CD4-positive, alpha-beta T cell treated with Interferon gamma for 1 hour (primary cell): Measurements from ENCODE around the gene OLFML2B.

Experiments
- DNase-seq: peaks from one replicate; pipeline ENCODE4 v3.0.0-alpha.2; 2020

Gene OLFML2B

DNA sequence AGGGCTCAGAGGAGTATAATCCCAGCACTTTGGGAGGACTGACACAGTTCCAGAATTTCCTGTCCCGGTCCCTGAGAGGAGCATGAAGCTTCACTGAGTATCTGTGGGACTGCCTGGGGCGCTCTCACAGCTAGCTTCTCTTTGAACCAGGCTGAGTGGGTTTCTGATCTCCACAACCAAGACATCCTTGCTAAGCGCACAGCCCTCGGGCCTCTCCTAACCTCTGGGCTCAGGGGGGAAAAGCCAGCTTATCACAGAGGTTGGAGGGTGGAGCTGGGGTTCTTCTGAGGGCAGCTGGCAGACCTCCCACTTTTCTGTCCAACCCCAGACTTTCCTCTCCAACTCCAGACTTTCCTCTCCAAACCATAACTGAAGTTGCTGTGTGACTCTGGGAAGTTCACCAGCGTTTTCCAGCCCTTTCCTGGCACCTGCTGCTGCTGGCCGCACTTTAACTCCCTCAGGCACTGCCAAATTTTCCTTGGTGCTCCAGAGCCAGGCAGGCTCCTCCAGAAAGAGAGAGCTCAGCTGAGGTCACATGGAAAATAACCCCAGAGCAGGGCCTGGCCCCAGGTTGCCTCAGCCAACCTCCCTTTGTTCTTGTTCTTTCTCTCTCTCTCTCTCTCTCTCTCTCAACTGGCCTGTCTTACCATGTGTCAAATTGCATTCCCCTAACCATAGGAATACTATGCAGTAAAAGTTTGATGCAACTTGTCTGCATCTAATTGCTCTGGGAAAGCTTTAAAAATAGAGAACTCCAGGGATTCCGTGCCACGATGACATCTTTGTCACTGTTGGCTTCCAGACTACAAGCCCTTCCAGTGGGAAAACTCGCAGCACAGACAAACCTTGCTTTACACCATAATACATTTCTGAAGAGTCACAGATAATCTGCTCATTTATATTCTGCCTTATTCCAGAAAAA is 49.5 kb downstream of the OLFML2B start:
- no peak for DNase-seq

DNA sequence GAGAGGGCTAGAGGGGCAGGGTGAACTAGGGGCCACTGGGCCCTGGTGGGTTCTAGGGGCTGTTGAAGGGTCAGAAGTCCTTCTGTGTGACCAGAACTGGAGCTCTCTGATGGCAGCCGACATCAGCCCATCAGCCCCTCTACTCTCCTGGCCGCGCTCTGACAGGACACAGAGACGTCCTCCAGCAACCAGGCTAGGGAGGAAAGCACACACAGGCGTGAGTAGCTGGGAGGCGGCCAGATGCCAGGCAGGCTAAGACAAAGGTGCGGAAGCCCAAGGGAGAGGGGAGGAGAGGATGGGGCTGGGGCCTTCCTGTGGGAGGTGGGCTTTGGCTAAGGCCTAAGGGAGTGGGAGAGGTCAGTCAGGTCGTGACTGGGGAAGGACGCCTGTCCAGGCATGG is 50.8 kb downstream of the OLFML2B start:
- no peak for DNase-seq

DNA sequence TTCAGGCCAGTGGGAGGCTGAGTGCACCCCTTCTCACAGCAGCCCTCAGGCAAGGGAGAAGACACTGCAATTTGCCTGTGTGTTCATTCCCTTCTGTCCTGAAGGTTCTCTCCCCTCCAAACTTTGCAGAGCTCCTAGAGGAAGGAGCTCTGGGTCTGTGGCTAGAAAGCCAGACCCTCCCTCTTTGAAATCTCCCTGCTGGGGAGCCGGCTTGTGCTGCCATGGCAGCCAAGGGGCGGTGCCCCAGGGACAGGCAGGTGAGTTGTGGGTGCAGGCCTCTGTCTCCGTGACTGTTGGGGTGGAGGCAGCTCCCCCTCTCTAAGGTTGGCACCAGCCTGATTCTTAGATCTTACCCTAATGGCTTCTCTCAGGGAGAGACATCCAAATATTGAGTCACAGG is 53.0 kb downstream of the OLFML2B start:
- no peak for DNase-seq

DNA sequence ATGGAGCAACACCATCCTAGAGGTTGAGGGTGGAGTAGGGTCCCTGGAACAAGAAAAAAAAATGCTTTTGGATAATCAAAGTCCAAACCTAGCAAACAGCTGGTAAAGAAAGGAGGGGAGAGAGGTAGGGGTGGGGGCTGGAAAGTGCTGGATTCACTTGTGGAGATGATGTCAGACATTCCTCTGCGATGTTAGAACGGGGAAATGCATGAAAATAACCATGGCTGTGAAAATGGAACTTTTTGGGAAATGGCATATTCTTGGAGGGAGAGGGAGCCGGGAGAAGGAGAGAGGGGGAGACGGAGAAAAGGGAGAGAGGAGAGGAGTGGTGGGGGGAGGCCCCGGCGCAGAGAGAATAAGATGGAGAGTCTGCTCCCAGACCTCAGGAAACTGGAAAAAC is 53.6 kb downstream of the OLFML2B start:
- no peak for DNase-seq

DNA sequence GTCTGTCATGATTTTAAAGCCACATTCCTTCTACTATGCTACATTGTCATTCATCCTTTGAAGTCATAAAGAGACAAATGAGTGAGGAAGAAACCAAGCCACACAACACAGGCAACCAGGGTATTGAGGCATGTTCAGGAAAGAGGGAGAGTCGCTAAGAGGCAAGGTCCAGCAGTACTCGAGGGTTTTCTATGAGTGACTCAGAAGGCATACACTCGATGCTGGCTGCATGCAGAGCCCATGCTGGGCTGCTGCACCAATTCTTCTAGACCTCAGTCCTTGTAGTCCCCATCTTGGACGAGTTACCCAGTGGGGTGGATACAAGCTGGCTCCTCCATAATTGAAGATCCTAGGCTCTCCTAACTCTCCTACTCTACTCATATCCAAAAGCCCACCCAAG is 57.6 kb downstream of the OLFML2B start:
- DNase-seq, result no peak

DNA sequence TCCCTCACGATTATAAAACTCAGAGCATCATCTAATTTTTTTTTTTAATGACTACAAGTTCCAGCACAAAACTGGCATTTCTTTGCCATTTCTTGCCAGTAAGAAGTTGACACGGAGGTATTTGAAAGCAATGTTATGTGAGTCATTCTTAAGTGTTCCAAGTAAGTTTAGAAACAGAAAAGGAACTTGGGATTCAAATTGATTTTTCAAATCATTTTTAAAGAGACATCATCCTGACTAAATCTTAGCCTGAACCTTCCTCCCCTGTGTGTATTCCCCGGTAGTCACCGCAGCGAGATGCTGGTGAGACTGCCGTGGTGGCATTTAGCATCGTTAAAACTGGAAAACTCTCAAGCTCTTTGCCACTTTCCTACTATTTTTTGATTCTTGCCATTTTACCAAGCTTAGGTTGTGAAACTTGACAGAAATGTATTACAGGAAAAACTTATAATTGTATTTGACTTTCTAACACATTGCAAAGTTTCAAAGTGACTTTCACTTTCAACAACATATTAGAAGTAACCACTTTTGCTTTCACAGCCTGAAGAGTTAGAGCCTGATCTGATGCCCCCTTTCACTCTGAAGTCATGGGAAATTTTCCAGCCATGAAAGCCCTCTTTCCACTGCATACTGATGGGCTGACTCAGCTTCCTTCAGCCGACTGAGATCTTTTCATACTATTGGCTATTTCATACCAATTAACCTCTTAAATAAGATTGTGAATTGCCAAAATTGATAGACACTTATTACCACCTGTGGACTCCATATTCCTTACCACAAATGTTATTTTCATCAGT is 61.4 kb downstream of the OLFML2B start:
- DNase-seq, result no peak

DNA sequence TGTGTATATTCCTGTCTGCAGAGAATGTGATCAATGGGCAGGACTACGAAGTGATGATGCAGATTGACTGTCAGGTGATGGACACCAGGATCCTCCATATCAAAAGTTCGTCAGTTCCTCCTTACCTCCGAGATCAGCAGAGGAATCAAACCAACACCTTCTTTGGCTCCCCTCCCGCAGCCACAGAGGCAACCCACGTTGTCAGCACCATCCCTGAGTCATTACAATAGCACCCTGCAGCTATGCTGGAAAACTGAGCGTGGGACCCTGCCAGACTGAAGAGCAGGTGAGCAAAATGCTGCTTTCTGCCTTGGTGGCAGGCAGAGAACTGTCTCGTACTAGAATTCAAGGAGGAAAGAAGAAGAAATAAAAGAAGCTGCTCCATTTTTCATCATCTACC is 65.2 kb downstream of the OLFML2B start:
- DNase-seq, result no peak

DNA sequence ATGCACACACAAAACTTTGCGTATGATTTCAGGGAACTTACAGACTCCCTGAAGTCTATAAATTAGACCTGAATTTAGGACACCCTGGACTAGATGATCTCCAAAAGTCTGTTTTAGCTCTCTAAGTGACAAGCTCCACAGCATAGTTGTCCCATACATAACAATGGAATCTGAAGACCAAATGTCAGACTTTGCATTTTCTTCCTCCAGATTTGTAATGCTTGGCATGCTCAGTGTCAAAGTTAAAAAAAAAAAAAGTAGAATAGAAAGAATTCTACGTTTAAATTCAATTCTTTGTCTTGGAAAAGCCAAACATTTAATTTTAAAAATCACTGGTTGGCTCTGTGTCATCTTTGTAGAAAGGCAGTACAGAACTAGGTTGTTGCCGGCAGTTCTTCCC is 66.7 kb downstream of the OLFML2B start:
- no peak for DNase-seq

DNA sequence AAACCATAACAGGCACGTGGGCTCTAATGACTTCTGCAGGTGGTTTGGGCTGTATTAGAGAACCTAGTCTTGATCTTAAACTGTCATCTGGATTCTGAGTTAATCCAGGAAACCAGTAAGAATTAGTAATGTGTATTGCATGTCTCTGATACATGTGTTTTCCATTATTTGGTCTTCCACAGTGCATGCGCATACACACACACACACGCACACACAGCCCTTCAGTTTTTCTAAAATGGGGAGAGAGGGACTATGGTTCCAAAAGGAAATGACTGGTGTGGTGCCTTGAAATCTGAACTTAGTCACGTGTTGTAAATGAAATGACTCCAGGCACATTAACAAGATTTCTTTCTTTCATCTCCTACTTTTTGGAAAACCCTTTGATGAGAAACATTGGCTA is 67.6 kb downstream of the OLFML2B start:
- no peak for DNase-seq

DNA sequence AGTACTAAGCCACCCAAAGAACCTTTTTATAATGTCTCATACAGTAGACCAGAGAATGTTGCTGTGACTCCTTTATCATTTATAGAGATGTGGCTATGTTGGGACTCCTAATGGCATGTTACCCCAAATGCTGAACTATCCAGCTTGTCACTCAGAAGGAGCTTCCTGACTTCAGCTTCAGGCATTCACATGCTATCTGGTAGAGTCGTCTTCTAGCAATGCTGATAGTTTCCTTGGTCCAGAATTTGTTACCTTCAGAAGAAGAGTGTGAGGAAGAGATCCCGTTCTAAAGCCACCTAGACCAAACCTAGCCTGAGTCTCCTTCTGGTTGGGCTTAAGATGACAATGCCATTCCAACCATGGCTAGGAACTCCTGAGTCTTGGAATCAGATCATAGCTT is 68.1 kb downstream of the OLFML2B start:
- no peak for DNase-seq

DNA sequence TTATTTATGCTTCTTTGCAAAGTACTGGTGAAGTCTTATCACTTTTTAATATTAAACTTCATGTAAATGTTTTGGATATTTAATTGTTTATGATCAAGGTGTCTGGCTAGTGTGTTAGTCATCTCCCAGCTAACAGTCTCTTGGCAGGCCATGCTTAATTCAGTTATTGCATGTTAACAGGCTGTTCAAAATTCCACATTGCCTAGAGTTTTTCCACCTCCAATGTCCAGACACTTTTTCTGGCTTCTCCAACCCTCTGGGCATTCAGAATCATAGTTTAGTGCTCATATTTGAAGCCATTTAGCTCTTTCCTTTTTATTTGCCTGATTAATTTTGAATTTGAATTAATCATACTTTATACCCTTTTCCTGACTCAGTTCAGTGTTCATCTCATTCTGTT is 69.2 kb downstream of the OLFML2B start:
- DNase-seq, result no peak

DNA sequence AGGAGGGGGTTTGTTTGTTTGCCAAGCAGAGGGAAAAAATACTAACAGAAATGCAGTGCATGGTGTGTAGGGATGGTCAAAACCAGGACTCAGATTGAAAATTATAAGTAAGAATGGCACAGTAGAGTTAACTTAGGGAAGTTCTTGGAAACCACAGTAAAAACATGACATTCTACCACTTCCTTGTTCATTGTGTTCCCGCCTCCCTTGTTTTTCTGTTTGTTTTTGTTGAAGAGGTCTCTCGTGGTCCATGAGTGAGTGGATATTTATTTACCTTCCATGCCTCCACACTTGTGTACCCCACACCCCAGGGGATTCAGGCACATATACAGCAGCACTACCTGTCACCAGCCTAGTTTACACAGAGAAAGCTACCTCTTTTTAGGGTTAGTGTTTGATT is 69.6 kb downstream of the OLFML2B start:
- DNase-seq, result no peak

DNA sequence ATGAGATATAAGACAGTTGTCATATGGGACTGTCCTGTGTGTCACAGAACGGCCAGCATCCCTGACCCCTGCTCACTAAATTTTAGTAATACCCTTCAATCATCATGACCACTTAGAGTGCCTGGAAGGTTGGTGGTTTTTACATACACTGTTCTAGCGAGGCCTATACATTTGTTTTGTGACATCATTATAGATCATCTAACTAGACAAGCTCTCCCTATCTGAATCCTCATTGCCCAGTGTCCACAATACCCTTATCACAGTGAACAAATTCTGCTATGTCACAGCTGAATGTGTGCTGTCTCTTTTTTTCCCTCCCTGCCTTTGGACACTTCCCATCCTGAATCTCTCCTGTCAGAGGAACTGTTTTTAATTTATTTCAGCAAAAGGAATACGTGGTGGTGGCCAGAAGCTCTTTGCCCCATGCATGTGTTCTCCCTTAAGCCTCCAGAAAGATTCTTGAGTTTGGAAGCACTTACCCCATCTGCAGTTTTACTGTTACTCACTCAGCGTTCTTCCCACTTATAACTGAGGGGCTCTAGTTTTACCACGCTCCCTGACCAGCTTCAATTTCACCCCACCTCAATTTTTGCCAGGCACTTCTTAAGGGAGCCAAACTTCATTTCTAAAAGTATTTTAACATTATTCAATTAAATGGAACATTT is 70.3 kb downstream of the OLFML2B start:
- DNase-seq, result no peak

DNA sequence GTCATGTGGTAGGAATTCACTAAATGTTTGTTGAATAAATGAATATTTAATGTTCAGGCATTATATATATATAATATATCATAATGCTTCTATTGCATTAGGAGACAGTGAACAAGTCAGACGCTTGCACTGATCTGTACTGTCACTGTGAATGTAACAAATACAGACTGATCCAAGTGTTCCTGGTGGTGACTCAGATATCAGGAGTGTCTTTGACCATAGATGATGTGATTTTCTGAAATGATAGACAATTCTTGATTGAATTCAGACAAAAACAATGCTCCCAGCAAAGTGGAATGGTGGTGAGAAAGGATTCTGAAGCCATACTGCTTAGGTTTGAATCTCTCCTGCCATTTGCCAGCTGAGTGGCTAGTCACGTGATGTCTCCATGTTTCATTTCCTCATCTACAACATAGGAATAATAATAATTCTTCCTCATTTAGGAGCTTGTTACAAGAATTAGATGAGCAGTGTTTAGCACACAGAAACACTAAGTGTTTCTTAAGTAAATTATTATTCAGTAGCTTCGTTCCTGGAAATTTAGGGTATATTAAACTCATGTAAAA is 71.0 kb downstream of the OLFML2B start:
- DNase-seq, result no peak

DNA sequence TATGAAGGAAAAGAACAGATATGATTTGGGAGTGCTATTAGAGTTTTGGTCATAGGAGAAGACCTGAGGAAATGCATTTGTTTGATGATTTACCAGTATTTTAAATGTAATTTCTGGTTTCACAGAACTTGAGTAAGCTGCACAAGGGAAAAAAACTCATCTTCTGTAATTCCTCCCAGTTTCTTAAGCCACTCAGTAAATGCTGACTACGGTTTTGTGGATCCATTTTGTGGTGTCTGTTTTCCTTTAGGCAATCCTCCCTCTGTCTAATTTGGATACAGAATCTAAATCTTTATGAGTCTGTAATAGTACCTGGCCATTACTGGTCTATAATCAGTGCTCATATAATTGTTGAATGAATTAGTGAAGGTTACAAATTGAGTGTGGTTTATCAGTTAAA is 72.0 kb downstream of the OLFML2B start:
- DNase-seq, result no peak

DNA sequence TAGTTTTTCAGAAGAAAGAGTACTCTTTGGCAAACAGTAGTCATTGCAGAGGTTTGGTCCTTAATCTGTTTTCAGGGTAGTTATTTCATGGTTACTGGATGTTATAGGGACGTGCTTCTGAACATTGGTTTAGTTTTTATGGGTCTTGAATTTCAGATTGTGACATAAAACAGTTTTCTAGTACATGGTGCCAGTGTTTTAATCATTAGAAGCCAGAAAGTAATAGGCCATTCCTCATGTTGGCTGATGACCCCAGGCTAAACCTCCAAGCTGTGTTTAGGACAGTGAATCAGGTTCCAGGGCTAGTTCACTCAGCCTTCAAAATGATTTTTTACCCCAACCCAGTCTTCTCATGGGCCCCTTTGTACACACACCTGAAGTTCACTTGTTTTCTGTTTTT is 73.3 kb downstream of the OLFML2B start:
- DNase-seq, result no peak

DNA sequence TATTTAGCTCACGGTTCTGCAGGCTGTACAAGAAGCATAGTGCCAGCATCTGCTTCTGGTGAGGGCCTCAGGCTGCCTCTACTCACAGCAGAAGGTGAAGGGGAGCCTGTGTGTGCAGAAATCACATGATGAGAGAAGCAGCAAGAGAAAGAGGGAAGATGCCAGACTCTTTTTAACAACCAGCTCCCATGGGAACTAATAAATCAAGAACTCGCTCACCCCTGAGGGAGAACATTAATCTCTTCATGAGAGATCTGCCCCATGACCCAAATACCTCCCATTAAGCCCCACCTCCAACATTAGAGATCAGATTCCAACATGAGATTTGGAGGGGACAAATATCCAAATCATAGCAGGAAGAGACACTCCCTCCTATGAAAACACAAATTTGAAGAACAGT is 74.1 kb downstream of the OLFML2B start:
- DNase-seq, result no peak

DNA sequence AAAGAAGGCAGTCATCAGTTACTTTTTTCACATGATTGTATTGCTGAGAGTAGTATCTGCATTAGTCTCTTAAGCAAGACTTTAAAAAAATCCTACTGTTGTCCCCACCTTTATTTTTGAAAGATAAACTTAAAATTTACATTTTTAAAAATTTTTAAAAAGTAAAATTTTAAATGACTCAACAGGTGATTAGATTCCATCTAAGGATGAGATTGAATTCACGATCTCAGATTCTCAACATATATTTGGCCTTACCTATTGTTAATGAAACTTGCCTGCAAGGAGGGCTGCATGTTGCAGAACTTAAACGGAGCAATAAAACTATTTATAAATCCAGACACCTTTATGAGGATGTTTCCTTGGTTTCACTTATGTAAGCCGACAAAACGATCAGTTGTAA is 75.2 kb downstream of the OLFML2B start:
- no peak for DNase-seq

DNA sequence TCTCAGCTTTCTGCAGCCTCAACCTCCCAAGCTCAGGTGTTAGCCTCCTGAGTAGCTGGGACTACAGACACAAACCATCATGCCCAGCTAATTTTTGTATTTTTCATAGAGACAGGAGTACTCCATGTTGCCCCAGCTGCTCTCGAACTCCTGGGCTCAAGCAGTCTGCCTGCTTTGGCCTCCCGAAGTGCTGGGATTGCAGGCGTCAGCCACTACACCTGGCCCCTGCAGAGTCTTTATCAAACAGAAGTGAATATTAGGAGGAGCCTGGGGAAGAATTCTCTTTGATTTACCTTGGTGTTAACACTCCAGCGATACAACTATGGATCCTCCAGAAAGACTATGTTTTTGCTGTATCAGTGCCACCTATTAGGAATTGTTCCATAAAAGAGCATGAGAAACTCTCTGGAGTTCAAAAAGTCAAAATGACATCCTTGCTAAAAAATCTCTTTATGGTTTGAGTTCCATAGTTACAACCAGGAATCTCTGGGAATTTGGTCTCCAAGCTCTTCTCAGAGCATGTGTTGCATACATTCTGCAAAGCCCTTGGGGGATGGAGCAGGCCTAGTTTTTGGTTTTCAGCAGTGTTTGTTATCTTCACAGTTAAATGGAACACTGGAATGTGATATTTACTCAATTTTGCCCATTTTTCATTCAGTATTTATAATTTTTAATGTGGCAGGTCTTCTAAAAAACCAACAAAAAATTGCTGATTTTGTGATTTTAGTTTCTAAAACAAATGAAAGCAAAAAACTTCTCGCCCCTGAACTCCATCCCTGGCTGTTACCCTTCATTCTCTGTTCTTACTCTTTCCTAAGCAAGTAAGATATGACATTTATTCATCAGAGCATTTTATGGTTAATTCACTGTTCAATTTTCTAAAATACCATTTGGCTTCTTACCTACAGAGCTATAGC is 77.3 kb downstream of the OLFML2B start:
- no peak for DNase-seq

DNA sequence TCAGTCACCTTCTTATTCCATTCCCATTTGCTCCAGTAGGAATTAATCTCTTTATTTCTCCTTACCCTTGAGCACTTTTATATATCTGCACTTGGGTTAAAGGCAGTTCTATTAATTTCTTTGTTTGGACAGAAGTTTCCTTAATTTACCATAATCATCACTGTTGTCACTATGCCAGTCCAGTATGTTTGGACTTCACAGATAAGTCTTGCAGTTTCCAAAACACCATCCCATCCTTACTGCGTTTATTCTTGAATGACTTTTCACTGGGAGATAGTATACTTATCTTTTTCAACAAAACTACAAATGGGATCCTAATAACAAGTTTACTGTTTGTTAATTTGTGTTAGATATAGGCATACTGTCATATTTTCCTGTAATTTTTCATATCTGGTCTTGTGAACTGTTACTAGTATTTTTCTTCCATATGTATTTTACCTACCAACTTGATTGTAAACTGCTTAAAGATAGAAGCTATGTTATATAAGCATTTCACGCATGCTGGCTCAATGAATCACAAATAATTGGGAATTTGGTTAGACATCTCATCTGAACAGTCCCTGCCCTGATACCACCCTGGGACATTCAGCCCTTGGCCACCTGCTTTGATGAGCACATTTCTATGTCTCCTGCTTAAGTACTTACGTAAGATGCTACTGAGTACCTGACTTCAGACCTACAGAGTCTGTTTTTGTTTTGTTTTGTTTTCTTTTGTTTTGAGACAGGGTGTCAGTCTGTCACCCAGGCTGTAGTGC is 78.2 kb downstream of the OLFML2B start:
- no peak for DNase-seq

DNA sequence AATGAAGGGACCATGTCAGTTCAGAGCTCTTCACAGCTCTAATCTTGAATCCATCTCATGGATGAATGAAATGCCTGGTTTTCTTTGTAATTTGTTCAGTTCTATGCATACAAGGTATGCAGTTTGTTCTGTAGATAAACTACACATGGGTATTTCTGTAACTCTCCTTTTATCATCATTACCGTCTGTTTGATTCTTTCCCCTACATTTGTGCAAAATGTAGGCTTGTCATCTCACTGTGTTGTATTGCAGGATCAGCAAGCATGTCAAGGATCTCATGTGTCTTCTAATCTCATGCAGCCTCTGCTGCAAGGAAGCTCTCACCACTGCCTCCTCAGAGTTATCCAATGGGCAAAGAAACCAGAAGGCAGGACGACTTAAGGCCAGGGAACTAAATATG is 79.3 kb downstream of the OLFML2B start:
- DNase-seq, result no peak

DNA sequence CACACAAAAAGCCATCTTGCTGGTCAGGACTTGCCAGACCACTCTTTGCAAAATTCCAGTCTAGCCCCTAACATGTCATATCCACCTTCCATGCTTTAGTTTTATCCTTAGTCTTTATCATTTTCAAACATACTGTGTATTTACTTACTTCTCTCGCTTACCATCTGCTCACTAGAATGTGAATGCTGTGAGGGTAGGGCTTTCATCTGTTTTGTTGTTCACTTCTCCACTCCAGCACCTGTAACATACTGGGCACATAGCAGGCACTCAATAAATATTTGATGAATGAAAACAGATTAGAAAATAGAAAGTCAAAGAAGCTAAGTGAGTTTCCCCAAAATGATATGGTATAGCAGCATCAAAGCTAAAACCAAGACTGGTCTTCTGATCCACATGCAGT is 79.9 kb downstream of the OLFML2B start:
- no peak for DNase-seq
